Activated CD4-positive, alpha-beta T cell treated with anti-CD3 and anti-CD28 coated beads for 36 hours (primary cell): Measurements from ENCODE around the gene HM13. TPM values are rescaled to one million over a fixed set of nuclear protein-coding genes. Genes with fewer than 3 reads are reported as not detected.
A peak's percentile ranks its signal among the peaks of the same experiment; 100 is the strongest.
"Not testable (repeated sequence)": the region's sequence is repeated elsewhere in the genome, so short reads cannot be mapped to it uniquely, and the experiment has no call there.

ENCODE experiments used
- ATAC-seq: fragments of 200-7000 bp; cut with Tn5 transposase; one replicate; pipeline ENCODE4 v1.10.0; 2021; ENCODE audit warnings: mild to moderate bottlenecking, moderate library complexity
- CTCF ChIA-PET: fragments of 350-600 bp; sonication (Branson Sonifier 250); formaldehyde crosslinking; loops from one replicate; lab custom pipeline; 2021; ENCODE audit warnings: antibody characterized with exemption; lab: Charles Lee
- POLR2A ChIA-PET: fragments of 350-600 bp; sonication (Branson Sonifier 250); formaldehyde crosslinking; loops from one replicate; lab custom pipeline; 2021; ENCODE audit warnings: antibody characterized with exemption, inconsistent platforms; lab: Charles Lee
- DNase-seq: peaks from one replicate; pipeline ENCODE4 v3.0.0-alpha.2; 2020
- H3K27ac Mint-ChIP-seq: one replicate; pipeline ENCODE4 v1.8.0; 2021; ENCODE audit warnings: mixed read lengths
- H3K27me3 Mint-ChIP-seq: one replicate; pipeline ENCODE4 v1.8.0; 2021; ENCODE audit warnings: mixed read lengths
- H3K36me3 Mint-ChIP-seq: one replicate; pipeline ENCODE4 v1.8.0; 2021; ENCODE audit warnings: low read depth, mixed read lengths
- H3K4me1 Mint-ChIP-seq: one replicate; pipeline ENCODE4 v1.8.0; 2021; ENCODE audit warnings: mixed read lengths
- H3K4me3 Mint-ChIP-seq: one replicate; pipeline ENCODE4 v1.8.0; 2021; ENCODE audit warnings: mild to moderate bottlenecking, moderate library complexity, mixed read lengths
- H3K9me3 Mint-ChIP-seq: one replicate; pipeline ENCODE4 v1.8.0; 2021; ENCODE audit warnings: low read depth, mixed read lengths
- intact Hi-C, 2 experiments: fragments of 100-400 bp; cut with DNase I in 1 of 2; cut with micrococcal nuclease in 1 of 2; formaldehyde crosslinking; loops; one replicate each; pipeline versions ENCODE4 v1.14.2 to v1.15.1; 2022 to 2024; cut with DNase I, micrococcal nuclease
- total RNA-seq, 2 experiments: library from RNA; stranded (reverse); gene quantifications; one replicate each; pipeline ENCODE4 v1.2.3, GENCODE V29; 2021

The HM13 gene
- total RNA-seq, 2 experiments from 2014 or later, result 108 to 111 TPM

GRCh38 chr20:31527266-31527665 lies 13.0 kb downstream of the HM13 start:
- peaks cover 16% of the 10 kb centered on the region for H3K4me1 Mint-ChIP-seq
- H3K27ac Mint-ChIP-seq, result no peak overlapping the region
- intact Hi-C loops, result no loop called here
- H3K4me3 Mint-ChIP-seq, result no peak overlapping the region
- peaks cover 34% of the 10 kb centered on the region for H3K36me3 Mint-ChIP-seq
- ATAC-seq (no peak), DNase-seq (no peak)
- H3K27me3 Mint-ChIP-seq, result no peaks in the 10 kb centered on the region
- CTCF ChIA-PET, result interaction anchor here (0.5 to 1.3 kb wide), 4 partner anchors 12 to 1504 kb away, joined by 3 to 4 read pairs (median 3); partner anchors contain the start of gene BPIFB6
- H3K9me3 Mint-ChIP-seq, result no peaks in the 10 kb centered on the region
- POLR2A ChIA-PET, result no interaction called here

DNA sequence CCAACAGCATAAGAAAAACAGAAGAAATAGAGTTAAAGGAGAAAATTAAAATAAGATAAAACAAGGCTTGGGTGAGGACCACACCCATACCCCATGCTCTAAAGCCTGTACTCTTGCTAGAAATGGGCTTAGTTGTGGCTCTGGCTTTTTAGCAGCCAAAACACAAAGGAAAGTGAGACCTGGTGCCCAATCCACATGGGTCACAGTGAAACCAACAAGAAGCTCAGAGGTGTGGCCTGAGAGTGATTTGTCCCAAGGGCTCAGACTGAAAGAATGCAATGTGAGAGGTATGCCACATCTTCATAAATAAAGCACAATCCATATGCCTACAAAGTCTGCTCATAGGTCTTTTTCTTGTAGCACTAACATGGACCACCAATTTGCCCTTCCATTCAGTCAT lies 21.1 kb downstream of the HM13 start:
- no peaks in the 10 kb centered on the region for H3K27me3 Mint-ChIP-seq
- H3K27ac Mint-ChIP-seq, result no peak overlapping the region
- ATAC-seq, result no peak
- H3K9me3 Mint-ChIP-seq, result no peaks in the 10 kb centered on the region
- H3K36me3 Mint-ChIP-seq, result peaks cover 62% of the 10 kb centered on the region
- H3K4me3 Mint-ChIP-seq, result no peak overlapping the region
- no peak for DNase-seq
- intact Hi-C loops, result no loop called here
- peaks cover 2% of the 10 kb centered on the region for H3K4me1 Mint-ChIP-seq
- POLR2A ChIA-PET, result no interaction called here
- CTCF ChIA-PET, result interaction anchor here (0.6 to 1.0 kb wide), 3 partner anchors 25 to 77 kb away, joined by 3 to 5 read pairs (median 3); no protein-coding TSS in a partner anchor

DNA sequence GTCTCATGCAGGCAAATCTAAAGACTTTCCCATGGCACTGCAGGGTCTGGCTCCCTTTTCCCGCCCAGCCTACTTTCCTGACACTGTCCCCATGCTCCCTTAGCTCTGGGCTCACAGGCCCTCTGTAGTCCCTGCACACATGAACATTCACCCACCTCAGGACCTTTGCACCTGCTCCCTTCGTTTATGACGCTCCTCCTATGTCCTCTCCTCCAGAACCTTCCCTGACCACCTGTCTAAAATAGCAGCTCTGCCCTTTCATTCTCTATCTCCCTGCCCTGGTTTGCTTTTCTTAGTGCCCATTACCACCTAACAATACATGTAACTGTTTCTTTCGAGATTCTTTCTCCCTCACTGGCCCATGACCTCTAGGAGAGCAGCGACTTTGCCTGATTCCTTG lies 22.3 kb downstream of the HM13 start:
- peaks cover 3% of the 10 kb centered on the region for H3K4me1 Mint-ChIP-seq
- ChIA-PET POLR2A (no interaction called here), CTCF (interaction anchor here (1.0 to 1.2 kb wide), 3 partner anchors 10 to 96 kb away, joined by 3 read pairs; partner anchors contain the start of gene DEFB123)
- no peaks in the 10 kb centered on the region for H3K9me3 Mint-ChIP-seq
- intact Hi-C loops, result no loop called here
- H3K4me3 Mint-ChIP-seq, result no peak overlapping the region
- H3K27me3 Mint-ChIP-seq, result no peaks in the 10 kb centered on the region
- DNase-seq (no peak), ATAC-seq (no peak)
- peaks cover 52% of the 10 kb centered on the region for H3K36me3 Mint-ChIP-seq
- H3K27ac Mint-ChIP-seq, result peak overlapping the region; percentile 10

- Mint-ChIP-seq H3K27ac (no peak overlapping the region), H3K4me1 (peaks cover 10% of the 10 kb centered on the region), H3K9me3 (no peaks in the 10 kb centered on the region), H3K4me3 (no peak overlapping the region), H3K27me3 (no peaks in the 10 kb centered on the region), H3K36me3 (peaks cover 48% of the 10 kb centered on the region)
- POLR2A ChIA-PET, result interaction anchor here (0.7 kb wide), 1 partner anchor 32 kb away, joined by 3 read pairs; no protein-coding TSS in a partner anchor
- ATAC-seq (no peak), DNase-seq (no peak)
- intact Hi-C loops, result no loop called here
- CTCF ChIA-PET, result interaction anchor here (1.0 to 1.2 kb wide), 4 partner anchors 10 to 97 kb away, joined by 3 read pairs; partner anchors contain the start of gene DEFB123
Observed at GRCh38 chr20:31537116-31537871, 23.1 kb downstream of the HM13 start.

DNA sequence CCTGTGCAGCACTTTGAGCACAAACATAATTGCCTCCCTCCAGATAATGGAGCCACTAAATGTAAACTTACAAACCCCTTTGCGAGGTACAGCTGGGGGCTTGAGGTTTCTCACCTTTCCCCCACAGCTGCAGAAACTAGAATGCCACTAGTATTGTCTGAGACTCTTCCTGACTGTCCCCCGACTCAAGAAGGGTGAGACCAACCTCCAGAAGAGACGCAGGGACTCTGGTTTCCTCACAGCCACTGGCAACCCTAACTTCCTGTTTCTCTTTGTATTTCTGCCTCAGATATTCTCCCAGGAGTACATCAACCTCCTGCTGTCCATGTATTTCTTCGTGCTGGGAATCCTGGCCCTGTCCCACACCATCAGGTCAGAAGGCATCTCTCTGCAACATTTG lies 23.6 kb downstream of the HM13 start:
- intact Hi-C loops, result no loop called here
- Mint-ChIP-seq H3K27me3 (no peaks in the 10 kb centered on the region), H3K4me1 (peaks cover 16% of the 10 kb centered on the region), H3K36me3 (peaks cover 46% of the 10 kb centered on the region), H3K9me3 (no peaks in the 10 kb centered on the region), H3K4me3 (no peak overlapping the region), H3K27ac (peak overlapping the region; percentile 19)
- ChIA-PET POLR2A (interaction anchor here (0.7 kb wide), 1 partner anchor 31 kb away, joined by 3 read pairs; no protein-coding TSS in a partner anchor), CTCF (interaction anchor here (1.1 to 1.6 kb wide), 3 partner anchors 23 to 278 kb away, joined by 3 to 4 read pairs (median 3); no protein-coding TSS in a partner anchor)
- DNase-seq, result no peak
- no peak for ATAC-seq

- Mint-ChIP-seq H3K4me3 (no peak overlapping the region), H3K4me1 (peaks cover 18% of the 10 kb centered on the region), H3K9me3 (no peaks in the 10 kb centered on the region), H3K27me3 (no peaks in the 10 kb centered on the region), H3K27ac (no peak overlapping the region), H3K36me3 (peaks cover 46% of the 10 kb centered on the region)
- DNase-seq (no peak), ATAC-seq (no peak)
- ChIA-PET CTCF (interaction anchor here (1.1 to 1.6 kb wide), 4 partner anchors 10 to 278 kb away, joined by 3 to 4 read pairs (median 4); no protein-coding TSS in a partner anchor), POLR2A (interaction anchor here (0.7 kb wide), 1 partner anchor 31 kb away, joined by 3 read pairs; no protein-coding TSS in a partner anchor)
- intact Hi-C loops, result no loop called here
Observed at GRCh38 chr20:31538326-31538725, 24.1 kb downstream of the HM13 start.

DNA sequence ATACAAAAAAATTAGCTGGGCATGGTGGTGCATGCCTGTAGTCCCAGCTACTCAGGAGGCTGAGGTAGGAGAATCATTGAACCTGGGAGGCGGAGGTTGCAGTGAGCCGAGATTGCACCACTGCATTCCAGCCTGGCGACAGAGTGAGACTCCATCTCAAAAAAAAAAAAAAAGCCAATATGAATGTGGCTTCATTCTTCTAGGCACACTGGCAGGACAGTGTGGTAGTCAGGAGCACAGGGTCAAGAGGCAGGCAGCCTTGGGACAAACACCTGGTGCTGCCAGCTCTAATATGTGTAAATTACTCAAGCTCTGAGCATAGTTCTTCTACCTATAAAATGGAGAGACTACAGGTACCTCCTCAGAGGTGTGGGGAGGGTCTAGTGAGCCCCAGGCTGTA lies 25.4 kb downstream of the HM13 start:
- intact Hi-C loops, H3K9me3 Mint-ChIP-seq, H3K27me3 Mint-ChIP-seq, POLR2A ChIA-PET, ATAC-seq, DNase-seq, H3K27ac Mint-ChIP-seq, H3K4me3 Mint-ChIP-seq: not testable (repeated sequence)
- CTCF ChIA-PET, result interaction anchor here (0.6 to 1.2 kb wide), 3 partner anchors 12 to 30 kb away, joined by 3 to 4 read pairs (median 3); no protein-coding TSS in a partner anchor
- peaks cover 23% of the 10 kb centered on the region for H3K4me1 Mint-ChIP-seq
- H3K36me3 Mint-ChIP-seq, result peaks cover 44% of the 10 kb centered on the region

- intact Hi-C loops, result no loop called here
- H3K9me3 Mint-ChIP-seq, result no peaks in the 10 kb centered on the region
- no peaks in the 10 kb centered on the region for H3K27me3 Mint-ChIP-seq
- H3K4me3 Mint-ChIP-seq, result no peak overlapping the region
- POLR2A ChIA-PET, result no interaction called here
- CTCF ChIA-PET, result interaction anchor here (1.3 to 1.5 kb wide), 2 partner anchors 9 to 26 kb away, joined by 3 read pairs; partner anchors contain the start of gene HM13
- no peak for ATAC-seq
- no peak overlapping the region for H3K27ac Mint-ChIP-seq
- peaks cover 23% of the 10 kb centered on the region for H3K4me1 Mint-ChIP-seq
- DNase-seq, result no peak
- H3K36me3 Mint-ChIP-seq, result peaks cover 44% of the 10 kb centered on the region
Observed at GRCh38 chr20:31540406-31540805, 26.2 kb downstream of the HM13 start.

DNA sequence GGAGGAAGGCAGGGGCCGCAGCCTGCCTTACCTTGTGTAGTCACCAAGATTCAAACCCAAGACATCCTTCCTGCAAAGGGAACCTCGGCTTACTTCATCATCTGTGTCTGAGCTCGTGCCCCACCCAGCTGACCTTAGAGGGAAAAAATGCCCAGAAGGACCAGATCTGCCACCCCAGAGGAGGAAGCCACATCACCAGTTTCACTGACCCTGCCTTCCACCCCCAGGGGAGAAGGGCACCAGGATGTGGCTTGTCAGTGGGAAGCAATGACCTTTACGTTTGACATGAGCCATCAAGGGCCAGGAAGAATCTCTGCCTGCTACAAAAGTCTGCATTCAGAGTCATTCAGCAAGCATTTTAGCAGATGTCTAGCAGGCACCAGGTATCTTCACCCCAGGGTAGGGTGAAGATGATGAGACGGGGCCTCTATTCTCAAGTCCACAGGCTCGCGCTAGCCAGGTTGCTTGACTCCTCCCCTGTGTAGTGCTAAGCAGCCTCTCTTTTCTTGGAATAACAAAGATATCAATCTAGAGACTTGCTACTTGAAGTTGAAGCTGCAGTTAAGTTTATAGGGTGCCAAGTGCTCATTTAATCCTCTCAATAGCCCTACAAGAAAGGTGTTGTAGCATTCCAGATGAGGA lies 28.1 kb downstream of the HM13 start:
- Mint-ChIP-seq H3K4me3 (no peak overlapping the region), H3K36me3 (peaks cover 35% of the 10 kb centered on the region), H3K4me1 (peaks cover 23% of the 10 kb centered on the region), H3K9me3 (no peaks in the 10 kb centered on the region), H3K27ac (peak overlapping the region; percentile 56), H3K27me3 (no peaks in the 10 kb centered on the region)
- peak; percentile 53 for DNase-seq
- peak; percentile 49 for ATAC-seq
- ChIA-PET POLR2A (no interaction called here), CTCF (interaction anchor here (0.6 to 2.2 kb wide), 7 partner anchors 9 to 91 kb away, joined by 3 to 10 read pairs (median 3); partner anchors contain the start of gene HM13)
- intact Hi-C loops, result no loop called here

DNA sequence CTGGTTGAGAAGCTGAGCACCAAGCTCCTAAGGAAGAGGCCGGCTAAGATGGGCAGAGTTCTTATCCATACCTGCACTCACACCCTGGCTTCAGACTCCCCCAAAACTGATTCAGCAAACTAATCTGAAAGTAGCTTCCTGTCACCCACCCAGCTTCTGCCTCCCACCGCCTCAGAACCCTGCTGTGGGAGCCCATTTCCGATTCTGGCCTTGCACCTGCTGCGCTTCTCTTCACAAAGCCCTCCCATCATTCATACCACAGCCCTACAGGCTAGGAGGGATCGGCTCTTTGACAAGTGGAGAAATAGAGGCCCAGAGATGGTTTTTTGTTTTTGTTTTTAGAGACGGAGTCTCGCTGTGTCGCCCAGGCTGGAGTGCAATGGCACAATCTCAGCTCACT lies 28.7 kb downstream of the HM13 start:
- H3K27me3 Mint-ChIP-seq, result no peaks in the 10 kb centered on the region
- POLR2A ChIA-PET, result no interaction called here
- no peak overlapping the region for H3K4me3 Mint-ChIP-seq
- intact Hi-C loops, result no loop called here
- H3K9me3 Mint-ChIP-seq, result no peaks in the 10 kb centered on the region
- peaks cover 40% of the 10 kb centered on the region for H3K36me3 Mint-ChIP-seq
- CTCF ChIA-PET, result interaction anchor here (0.5 to 2.2 kb wide), 5 partner anchors 8 to 91 kb away, joined by 3 to 10 read pairs (median 3); no protein-coding TSS in a partner anchor
- peaks cover 24% of the 10 kb centered on the region for H3K4me1 Mint-ChIP-seq
- ATAC-seq, result no peak
- DNase-seq, result no peak
- peak overlapping the region; percentile 56 for H3K27ac Mint-ChIP-seq

GRCh38 chr20:31543966-31544598 lies 29.8 kb downstream of the HM13 start:
- intact Hi-C loops, result no loop called here
- Mint-ChIP-seq H3K9me3 (no peaks in the 10 kb centered on the region), H3K4me3 (no peak overlapping the region), H3K4me1 (peaks cover 29% of the 10 kb centered on the region), H3K27me3 (no peaks in the 10 kb centered on the region), H3K27ac (peak overlapping the region; percentile 69), H3K36me3 (peaks cover 41% of the 10 kb centered on the region)
- CTCF ChIA-PET, result interaction anchor here (0.6 to 1.7 kb wide), 3 partner anchors 12 to 88 kb away, joined by 3 to 4 read pairs (median 4); no protein-coding TSS in a partner anchor
- DNase-seq (no peak), ATAC-seq (no peak)
- POLR2A ChIA-PET, result no interaction called here
